RWPE1 (cell line): ENCODE results near the gene ZNF654.
A peak's percentile ranks its signal among the peaks of the same experiment; 100 is the strongest.

Experiments
- CTCF ChIA-PET: fragments of 350-600 bp; sonication (Branson Sonifier 250); formaldehyde crosslinking; extraction: SDS; loops from one replicate; lab custom pipeline; 2021; lab: Yijun Ruan, JAX
- POLR2A ChIA-PET: fragments of 400-600 bp; formaldehyde crosslinking; extraction: SDS; loops from one replicate; lab custom pipeline; 2020; ENCODE audit warnings: antibody characterized with exemption; ENCODE audit not compliant: low non-redundant PET; lab: Yijun Ruan, JAX
- DNase-seq: peaks from one replicate; pipeline ENCODE4 v3.0.0; 2012; ENCODE audit warnings: low spot score
- H3K27ac ChIP-seq: fragments of 450-650 bp; 2 replicates; pipeline ENCODE4 v1.5.1; 2017
- TF ChIP-seq, protein P1 (sequence below): fragments of 450-650 bp; conservative IDR thresholded peaks from 2 replicates; pipeline ENCODE4 v1.5.1; 2017; ENCODE audit warnings: low read depth, mild to moderate bottlenecking

Gene ZNF654

DNA sequence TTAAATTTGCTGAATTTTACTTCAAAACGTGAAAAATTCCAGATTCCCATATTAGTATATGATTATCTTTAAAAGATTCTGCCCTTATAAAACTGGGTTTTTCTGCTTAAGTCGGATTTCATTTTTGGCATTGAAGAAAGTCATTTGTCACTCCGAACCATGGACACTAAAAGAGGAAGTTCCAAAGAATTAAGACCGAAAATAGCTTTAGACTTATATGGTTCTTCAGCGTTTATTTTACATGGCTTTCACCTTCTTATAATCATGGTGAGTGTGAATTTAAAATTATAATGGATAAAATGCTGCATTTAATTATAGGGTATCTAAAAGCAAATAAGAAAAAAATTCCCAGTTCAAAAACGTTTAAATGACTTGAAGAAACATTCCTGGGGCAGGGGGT, 91.8 kb downstream of the ZNF654 start:
- ChIA-PET CTCF (no interaction called here), POLR2A (no interaction called here)
- DNase-seq: peak; percentile 0
- no peak overlapping the region for H3K27ac ChIP-seq
- TF ChIP-seq, protein P1, sequence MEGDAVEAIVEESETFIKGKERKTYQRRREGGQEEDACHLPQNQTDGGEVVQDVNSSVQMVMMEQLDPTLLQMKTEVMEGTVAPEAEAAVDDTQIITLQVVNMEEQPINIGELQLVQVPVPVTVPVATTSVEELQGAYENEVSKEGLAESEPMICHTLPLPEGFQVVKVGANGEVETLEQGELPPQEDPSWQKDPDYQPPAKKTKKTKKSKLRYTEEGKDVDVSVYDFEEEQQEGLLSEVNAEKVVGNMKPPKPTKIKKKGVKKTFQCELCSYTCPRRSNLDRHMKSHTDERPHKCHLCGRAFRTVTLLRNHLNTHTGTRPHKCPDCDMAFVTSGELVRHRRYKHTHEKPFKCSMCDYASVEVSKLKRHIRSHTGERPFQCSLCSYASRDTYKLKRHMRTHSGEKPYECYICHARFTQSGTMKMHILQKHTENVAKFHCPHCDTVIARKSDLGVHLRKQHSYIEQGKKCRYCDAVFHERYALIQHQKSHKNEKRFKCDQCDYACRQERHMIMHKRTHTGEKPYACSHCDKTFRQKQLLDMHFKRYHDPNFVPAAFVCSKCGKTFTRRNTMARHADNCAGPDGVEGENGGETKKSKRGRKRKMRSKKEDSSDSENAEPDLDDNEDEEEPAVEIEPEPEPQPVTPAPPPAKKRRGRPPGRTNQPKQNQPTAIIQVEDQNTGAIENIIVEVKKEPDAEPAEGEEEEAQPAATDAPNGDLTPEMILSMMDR: no peak

DNA sequence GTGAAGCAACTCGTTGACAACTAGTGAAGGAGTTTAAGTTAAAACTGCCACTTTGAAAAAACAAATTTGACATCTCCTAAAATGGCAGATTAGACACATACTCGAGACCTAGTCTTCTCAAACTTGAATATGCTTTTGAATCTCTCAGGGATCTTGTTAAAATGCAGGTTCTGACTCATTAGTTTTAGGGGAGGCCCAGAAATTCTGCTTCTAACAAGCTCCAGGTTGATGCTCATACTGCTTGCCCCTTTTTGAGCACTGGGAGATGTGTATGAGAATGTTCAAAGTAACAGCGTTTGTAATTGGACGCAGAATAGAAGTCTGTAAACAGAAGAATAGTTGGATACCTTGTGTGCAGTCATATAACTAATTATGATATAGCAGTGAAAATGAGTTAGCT, 92.3 kb downstream of the ZNF654 start:
- H3K27ac ChIP-seq: no peak overlapping the region
- TF ChIP-seq, protein P1: no peak
- POLR2A ChIA-PET: no interaction called here
- CTCF ChIA-PET: no interaction called here
- no peak for DNase-seq

DNA sequence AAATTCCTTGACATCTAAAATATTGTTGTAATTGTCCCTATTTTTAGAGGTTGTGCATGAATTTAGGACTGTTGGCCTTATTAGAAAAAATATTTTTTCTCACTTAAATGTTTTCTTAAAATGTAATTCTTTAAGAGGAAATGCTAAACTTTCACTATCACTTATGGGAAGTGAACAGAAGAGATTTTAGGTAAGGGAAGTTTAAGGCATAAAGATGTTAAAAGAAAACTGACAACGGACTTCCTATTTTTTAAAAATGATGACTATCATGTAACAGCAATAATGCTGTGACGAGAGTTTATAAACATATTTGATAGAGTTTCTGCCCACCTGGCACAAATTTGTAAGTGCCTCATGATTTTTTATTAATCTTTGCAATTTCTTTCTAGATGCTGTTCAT, 93.8 kb downstream of the ZNF654 start:
- ChIA-PET CTCF (no interaction called here), POLR2A (no interaction called here)
- TF ChIP-seq, protein P1: no peak
- no peak overlapping the region for H3K27ac ChIP-seq
- no peak for DNase-seq

DNA sequence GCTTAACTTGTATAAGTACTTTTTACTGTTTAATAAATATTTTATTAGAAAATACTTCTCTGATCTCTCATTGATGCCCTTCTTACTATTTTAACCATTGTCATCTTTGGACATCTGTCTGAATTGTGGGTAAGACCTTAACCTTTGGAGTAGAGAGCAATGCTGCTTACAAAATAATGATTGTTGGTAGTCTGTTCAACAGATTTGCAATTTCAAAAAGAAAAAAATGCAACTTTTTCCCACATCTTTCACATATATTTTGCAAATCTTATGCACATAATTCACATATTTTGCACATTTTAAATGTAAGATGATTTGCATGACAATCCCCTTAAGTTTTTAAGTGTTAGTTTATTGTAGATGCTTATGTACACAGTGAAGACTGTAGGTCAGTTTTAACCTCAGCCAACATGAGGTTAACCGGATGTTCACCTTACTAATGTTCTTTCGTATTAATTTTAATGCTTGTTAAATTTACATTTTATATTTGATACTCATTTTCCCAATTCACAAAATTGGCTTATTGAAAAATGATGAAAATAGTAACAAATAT, 107.4 kb downstream of the ZNF654 start:
- DNase-seq: no peak
- CTCF ChIA-PET: no interaction called here
- TF ChIP-seq, protein P1: no peak
- POLR2A ChIA-PET: no interaction called here
- no peak overlapping the region for H3K27ac ChIP-seq

DNA sequence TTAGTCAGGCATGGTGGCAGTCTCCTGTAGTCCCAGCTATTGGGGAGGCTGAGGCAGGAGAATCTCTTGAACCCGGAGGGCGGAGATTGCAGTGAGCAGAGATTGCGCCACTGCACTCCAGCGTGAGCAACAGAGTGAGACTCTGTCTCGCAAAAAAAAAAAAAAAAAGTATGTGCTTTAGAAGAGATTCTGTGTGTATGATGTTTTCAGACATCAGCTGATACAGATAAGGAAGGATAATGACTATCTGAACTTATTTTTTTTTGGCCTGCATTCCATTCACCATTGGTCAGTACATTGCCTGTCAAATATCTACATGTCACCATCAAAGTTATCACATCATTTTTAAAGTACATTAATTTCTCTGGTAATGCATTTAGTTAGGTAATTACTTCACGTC, 108.1 kb downstream of the ZNF654 start:
- POLR2A ChIA-PET: no interaction called here
- no peak for DNase-seq
- CTCF ChIA-PET: no interaction called here
- no peak overlapping the region for H3K27ac ChIP-seq
- TF ChIP-seq, protein P1: no peak

DNA sequence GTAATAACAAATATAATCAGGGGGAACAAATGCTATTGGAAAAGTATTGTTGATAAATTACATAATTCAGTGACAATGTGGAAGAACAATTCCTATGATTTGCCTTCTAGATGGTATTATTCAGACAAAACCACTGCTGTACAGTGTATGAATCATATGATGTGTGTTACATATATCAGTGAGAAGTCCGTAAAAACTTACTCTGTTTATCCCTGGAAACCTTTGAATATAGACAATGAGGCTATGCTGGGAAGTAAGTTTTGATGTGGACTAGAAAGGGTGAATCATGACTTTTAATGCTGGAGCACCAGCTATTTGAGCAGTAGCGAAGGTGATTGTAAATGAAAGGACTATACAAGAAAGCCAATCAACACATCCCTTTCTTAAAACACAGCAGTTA, 108.6 kb downstream of the ZNF654 start:
- POLR2A ChIA-PET: no interaction called here
- DNase-seq: no peak
- no peak overlapping the region for H3K27ac ChIP-seq
- TF ChIP-seq, protein P1: no peak
- CTCF ChIA-PET: no interaction called here
